MM.1S (cell line): ENCODE measurements around the gene CACNA1E.

Source experiments
- CTCF ChIP-seq: fragments of 300-600 bp; sonication (generic); IDR thresholded peaks from 2 replicates; pipeline ENCODE4 v1.5.1; 2016; ENCODE audit warnings: antibody characterized with exemption, low read length, mixed read lengths
- EZH2 ChIP-seq: fragments of 300-600 bp; sonication (generic); optimal IDR thresholded peaks from 2 replicates; pipeline ENCODE3; 2017; ENCODE audit warnings: low read depth, mild to moderate bottlenecking, antibody characterized with exemption, low read length, mixed read lengths
- EZH2phosphoT487 ChIP-seq: fragments of 300-600 bp; sonication (generic); IDR thresholded peaks from 2 replicates; pipeline ENCODE4 v1.6.1; 2018; ENCODE audit warnings: antibody characterized with exemption, low read length

GRCh38 chr1:181503171-181503810 is 20.0 kb downstream of the CACNA1E start:
- TF ChIP-seq CTCF (no peak), EZH2 (no peak), EZH2phosphoT487 (no peak)
